H1 (cell line): ENCODE measurements around the gene TGFBI. TPM values are rescaled to one million over a fixed set of nuclear protein-coding genes. Genes with fewer than 3 reads are reported as not detected.
A peak's percentile ranks its signal among the peaks of the same experiment; 100 is the strongest.

Experiments
- CTCF ChIA-PET: fragments of 300-600 bp; sonication (Branson Sonifier 250); formaldehyde crosslinking; loops from one replicate; lab custom pipeline; 2021; ENCODE audit not compliant: partially characterized antibody; lab: Charles Lee
- POLR2A ChIA-PET: fragments of 300-600 bp; sonication (Branson Sonifier 250); formaldehyde crosslinking; loops from one replicate; lab custom pipeline; 2021; ENCODE audit warnings: inconsistent platforms; ENCODE audit not compliant: partially characterized antibody; lab: Charles Lee
- DNase-seq, 2 experiments: peaks; one replicate each; pipeline versions ENCODE4 v3.0.0 to v3.0.0-alpha.2; 2010 to 2022; ENCODE audit warnings: low spot score in 2 of 2, low read depth in 1 of 2, mixed read lengths in 1 of 2
- FAIRE-seq: peaks from 2 replicates; lab custom pipeline; 2011; peaks lifted over from hg19 to GRCh38; lab: Jason Lieb, UNC
- H2AFZ ChIP-seq: 2 replicates; pipeline ENCODE4 v1.8.1; 2012; ENCODE audit warnings: low read length, inconsistent platforms
- H2AK5ac ChIP-seq: 2 replicates; pipeline ENCODE4 v1.6.1; 2013; ENCODE audit warnings: low read depth, low read length
- H2BK120ac ChIP-seq: replicated peaks from 2 replicates; pipeline ENCODE3; 2013; ENCODE audit warnings: low read depth, low read length, inconsistent platforms
- H2BK12ac ChIP-seq: 2 replicates; pipeline ENCODE4 v1.6.1; 2013; ENCODE audit warnings: low read depth, low read length
- H2BK15ac ChIP-seq: 2 replicates; pipeline ENCODE4 v1.6.1; 2013; ENCODE audit warnings: low read length
- H2BK20ac ChIP-seq: 2 replicates; pipeline ENCODE4 v1.6.1; 2013; ENCODE audit warnings: low read length
- H2BK5ac ChIP-seq: 2 replicates; pipeline ENCODE4 v1.6.1; 2013; ENCODE audit warnings: low read depth, low read length
- H3K14ac ChIP-seq: 2 replicates; pipeline ENCODE4 v1.6.1; 2013; ENCODE audit warnings: inconsistent platforms; ENCODE audit not compliant: insufficient read length
- H3K18ac ChIP-seq: 2 replicates; pipeline ENCODE4 v1.6.1; 2013; ENCODE audit warnings: low read length; ENCODE audit errors: extremely low read depth
- H3K23ac ChIP-seq: 2 replicates; pipeline ENCODE4 v1.6.1; 2013; ENCODE audit warnings: inconsistent platforms; ENCODE audit not compliant: insufficient read length
- H3K23me2 ChIP-seq: 2 replicates; pipeline ENCODE4 v1.6.1; 2013; ENCODE audit warnings: low read depth, low read length
- H3K27ac ChIP-seq: 2 replicates; pipeline ENCODE4 v1.6.1; 2011; ENCODE audit warnings: low read depth, low read length, inconsistent platforms
- H3K27me3 ChIP-seq, 4 experiments: replicated peaks in 1 of 4; 1 replicate in 1 of 4; 2 replicates in 3 of 4; pipeline versions ENCODE4 v1.6.1 to v1.8.1; 2011 to 2013; ENCODE audit warnings: low read length in 3 of 4, mild to moderate bottlenecking in 3 of 4, inconsistent platforms in 2 of 4, mixed read lengths in 2 of 4, moderate library complexity in 1 of 4; ENCODE audit not compliant: control insufficient read depth in 3 of 4, insufficient read depth in 3 of 4; ENCODE audit errors: extremely low read depth in 1 of 4
- H3K36me3 ChIP-seq, 4 experiments: 2 replicates each; pipeline versions ENCODE4 v1.6.1 to v1.8.1; 2011 to 2013; ENCODE audit warnings: mild to moderate bottlenecking in 4 of 4, low read length in 3 of 4, moderate library complexity in 2 of 4, control low read depth in 1 of 4, inconsistent platforms in 1 of 4; ENCODE audit not compliant: insufficient read depth in 4 of 4, control insufficient read depth in 2 of 4
- H3K4ac ChIP-seq: replicated peaks from 2 replicates; pipeline ENCODE3; 2013; ENCODE audit warnings: low read length, low read depth, mixed read lengths, inconsistent platforms; ENCODE audit not compliant: insufficient read length
- H3K4me1 ChIP-seq, 4 experiments: replicated peaks in 1 of 4; 1 replicate in 1 of 4; 2 replicates in 3 of 4; pipeline versions ENCODE4 v1.6.1 to v1.8.1; 2011 to 2013; ENCODE audit warnings: low read length in 3 of 4, inconsistent platforms in 2 of 4, mixed read lengths in 1 of 4; ENCODE audit not compliant: insufficient read depth in 4 of 4, control insufficient read depth in 3 of 4
- H3K4me2 ChIP-seq, 2 experiments: 2 replicates each; pipeline versions ENCODE4 v1.6.1 to v1.8.1; 2011 to 2013; ENCODE audit warnings: low read depth in 2 of 2, low read length in 2 of 2, control low read depth in 1 of 2, inconsistent platforms in 1 of 2, mild to moderate bottlenecking in 1 of 2; ENCODE audit not compliant: insufficient read depth in 1 of 2
- H3K4me3 ChIP-seq, 4 experiments: fragments of 200-600, 300-600 bp in 1 of 4; sonication (generic), shearing (Covaris generic), sonication (Bioruptor Twin) in 1 of 4; 2 replicates each; pipeline versions ENCODE4 v1.5.1 to v1.8.1; 2011 to 2016; ENCODE audit warnings: low read length in 4 of 4, low read depth in 3 of 4, control low read depth in 2 of 4, inconsistent platforms in 2 of 4, mild to moderate bottlenecking in 2 of 4, mixed read lengths in 1 of 4, moderate library complexity in 1 of 4; ENCODE audit not compliant: insufficient read depth in 2 of 4; ENCODE audit errors: extremely low read depth in 1 of 4
- H3K56ac ChIP-seq: replicated peaks from 2 replicates; pipeline ENCODE3; 2013; ENCODE audit warnings: low read depth, mild to moderate bottlenecking, mixed read lengths, low read length, inconsistent platforms; ENCODE audit not compliant: insufficient read length
- H3K79me1 ChIP-seq: 2 replicates; pipeline ENCODE4 v1.6.1; 2013; ENCODE audit warnings: low read depth, low read length, control low read depth
- H3K79me2 ChIP-seq, 2 experiments: 2 replicates each; pipeline versions ENCODE4 v1.6.1 to v1.8.1; 2012 to 2013; ENCODE audit warnings: low read length in 2 of 2, mild to moderate bottlenecking in 2 of 2, inconsistent platforms in 1 of 2; ENCODE audit not compliant: insufficient read depth in 2 of 2, control insufficient read depth in 1 of 2
- H3K9ac ChIP-seq, 4 experiments: replicated peaks in 1 of 4; 1 replicate in 1 of 4; 2 replicates in 3 of 4; pipeline versions ENCODE4 v1.6.1 to v1.8.1; 2011 to 2013; ENCODE audit warnings: low read depth in 3 of 4, low read length in 3 of 4, control low read depth in 2 of 4, mild to moderate bottlenecking in 2 of 4, moderate library complexity in 2 of 4, inconsistent platforms in 1 of 4; ENCODE audit errors: extremely low read depth in 1 of 4
- H3K9me3 ChIP-seq, 2 experiments: 2 replicates each; pipeline versions ENCODE4 v1.6.1 to v1.8.1; 2012 to 2013; ENCODE audit warnings: mild to moderate bottlenecking in 2 of 2, moderate library complexity in 2 of 2, control low read depth in 1 of 2, inconsistent platforms in 1 of 2, low read depth in 1 of 2, low read length in 1 of 2, mixed read lengths in 1 of 2; ENCODE audit not compliant: insufficient read depth in 2 of 2
- H4K20me1 ChIP-seq, 2 experiments: replicated peaks in 1 of 2; 2 replicates each; pipeline versions ENCODE3 to v1.8.1; 2011 to 2013; ENCODE audit warnings: inconsistent platforms in 2 of 2, low read length in 2 of 2, mild to moderate bottlenecking in 1 of 2; ENCODE audit not compliant: insufficient read depth in 2 of 2, control insufficient read depth in 1 of 2
- H4K5ac ChIP-seq: 2 replicates; pipeline ENCODE4 v1.6.1; 2013; ENCODE audit warnings: low read length, low read depth, mixed read lengths, inconsistent platforms; ENCODE audit not compliant: insufficient read length
- H4K8ac ChIP-seq: 2 replicates; pipeline ENCODE4 v1.8.0; 2013; ENCODE audit warnings: mild to moderate bottlenecking, moderate library complexity, low read length, inconsistent platforms; ENCODE audit not compliant: insufficient read depth; ENCODE audit errors: extremely low read depth
- H4K91ac ChIP-seq: replicated peaks from 2 replicates; pipeline ENCODE3; 2013; ENCODE audit warnings: low read length, mixed read lengths, inconsistent platforms; ENCODE audit not compliant: insufficient read length
- BRCA1 ChIP-seq: IDR thresholded peaks from 2 replicates; pipeline ENCODE4 v1.6.1; 2012; ENCODE audit warnings: low read depth, low read length, improper control_type of control experiment
- EP300 ChIP-seq, 2 experiments: IDR thresholded peaks; 1 replicate in 1 of 2; 2 replicates in 1 of 2; pipeline ENCODE4 v1.6.1; 2011 to 2012; ENCODE audit warnings: low read depth in 2 of 2, low read length in 2 of 2, mild to moderate bottlenecking in 2 of 2, borderline replicate concordance in 1 of 2, inconsistent platforms in 1 of 2, moderate library complexity in 1 of 2
- EZH2 ChIP-seq: fragments of 200-600 bp; sonication (generic); IDR thresholded peaks from 2 replicates; pipeline ENCODE4 v1.7.1; 2012; ENCODE audit warnings: low read depth, mild to moderate bottlenecking, moderate library complexity, low read length, inconsistent platforms; ENCODE audit not compliant: severe bottlenecking
- GABPA ChIP-seq: IDR thresholded peaks from 2 replicates; pipeline ENCODE4 v1.6.1; 2011; ENCODE audit warnings: mild to moderate bottlenecking, low read length, moderate library complexity, borderline replicate concordance; ENCODE audit not compliant: insufficient read depth
- HDAC2 ChIP-seq, 2 experiments: fragments of 300-600 bp in 1 of 2; sonication (generic) in 1 of 2; IDR thresholded peaks; 2 replicates each; pipeline ENCODE4 v1.6.1; 2011 to 2012; ENCODE audit warnings: low read depth in 2 of 2, low read length in 2 of 2, mild to moderate bottlenecking in 2 of 2, moderate library complexity in 2 of 2, borderline replicate concordance in 1 of 2, inconsistent platforms in 1 of 2
- HDAC6 ChIP-seq: IDR thresholded peaks from one replicate; pipeline ENCODE4 v1.7.1; 2012; ENCODE audit warnings: low read depth, mild to moderate bottlenecking, inconsistent platforms, low read length, moderate library complexity
- JUND ChIP-seq: IDR thresholded peaks from 2 replicates; pipeline ENCODE4 v1.6.1; 2011; ENCODE audit warnings: mild to moderate bottlenecking, improper control_type of control experiment, low read length
- KDM4A ChIP-seq: IDR thresholded peaks from one replicate; pipeline ENCODE4 v1.7.1; 2012; ENCODE audit warnings: low read depth, mild to moderate bottlenecking, moderate library complexity, low read length, inconsistent platforms; ENCODE audit not compliant: severe bottlenecking
- NRF1 ChIP-seq: IDR thresholded peaks from 2 replicates; pipeline ENCODE4 v1.6.1; 2011; ENCODE audit warnings: mild to moderate bottlenecking, low read depth, low read length, improper control_type of control experiment
- SAP30 ChIP-seq: fragments of 300-600 bp; sonication (generic); IDR thresholded peaks from 2 replicates; pipeline ENCODE4 v1.7.1; 2012; ENCODE audit warnings: low read length, moderate library complexity, mild to moderate bottlenecking, inconsistent platforms; ENCODE audit not compliant: insufficient read depth, insufficient replicate concordance
- SP4 ChIP-seq: IDR thresholded peaks from 2 replicates; pipeline ENCODE4 v1.6.1; 2012; ENCODE audit warnings: low read length, inconsistent platforms
- SRF ChIP-seq: IDR thresholded peaks from 2 replicates; pipeline ENCODE4 v1.6.1; 2011; ENCODE audit warnings: mild to moderate bottlenecking, low read depth, low read length, moderate library complexity
- SUZ12 ChIP-seq: fragments of 200-600 bp; sonication (generic); IDR thresholded peaks from 2 replicates; pipeline ENCODE4 v1.6.1; 2012; ENCODE audit warnings: mild to moderate bottlenecking, inconsistent platforms, low read length, moderate library complexity, mixed read lengths
- TAF1 ChIP-seq: IDR thresholded peaks from 2 replicates; pipeline ENCODE4 v1.6.1; 2011; ENCODE audit warnings: mild to moderate bottlenecking, low read depth, low read length
- WGBS, 2 experiments: shearing (Covaris generic) in 1 of 2; methylation state at CpG; one replicate each; pipeline versions ENCODE4 v1.1.6 to v1.1.7; 2013 to 2015; ENCODE audit warnings: low lambda C conversion rate in 2 of 2, mixed read lengths in 2 of 2, inconsistent platforms in 1 of 2, low coverage in 1 of 2, missing lambda C conversion rate in 1 of 2; ENCODE audit not compliant: insufficient replicate concordance in 2 of 2, insufficient coverage in 1 of 2, insufficient read length in 1 of 2; ENCODE audit errors: extremely low coverage in 1 of 2, missing lambda C conversion rate in 1 of 2; 5-methylcytosine and 5-hydroxymethylcytosine counted together
- polyA plus RNA-seq, 7 experiments: library from polyadenylated mRNA; depleted of rRNA in 3 of 7; stranded (reverse) in 5 of 7; unstranded in 2 of 7; fragments of >200 nt in 5 of 7; fragments of 200-250 nt in 2 of 7; gene quantifications; 1 replicate in 5 of 7; 2 replicates in 1 of 7; 4 replicates in 1 of 7; pipeline versions ENCODE4 v1.2.1 to v1.2.3, GENCODE V29; 2011 to 2013; ENCODE audit warnings: missing spikeins in 2 of 7, mixed read lengths in 2 of 7
- total RNA-seq: library from RNA; stranded (reverse); fragmentation: NEBNext Ultra II Directional; extraction: Animal tissue kit (Norgen Biotek cat#: 25700); gene quantifications from 2 replicates; pipeline ENCODE4 v1.2.1, GENCODE V29; 2021

The TGFBI gene
- total and polyA plus RNA-seq, 2 of the 8 experiments (the other 6 are each of a cell fraction or from before 2014, with no cell fraction given) = 6.0 to 8.5 TPM

- Histone ChIP-seq H3K56ac (no peak overlapping the region), H3K23me2 (no peaks in the 10 kb centered on the region), H2BK12ac (no peak overlapping the region), H4K5ac (no peak overlapping the region), H3K79me1 (no peaks in the 10 kb centered on the region), H3K9ac (no peak overlapping the region), H3K4me2 (no peak overlapping the region), H4K20me1 (no peaks in the 10 kb centered on the region), H2AK5ac (no peak overlapping the region), H2AFZ (0 out of 2 replicates have a peak overlapping the region, but pooled peaks have one; percentile 38), H3K4me3 (no peak overlapping the region), H3K4me1 (peaks cover 0 to 9% (median 0%) of the 10 kb centered on the region in 4 experiments; a peak in 2 of 7 replicates), H2BK120ac (no peak overlapping the region), H4K91ac (no peak overlapping the region), H2BK5ac (peak overlapping the region; percentile 67; the same call in 1 of the 2 replicates), H3K79me2 (no peaks in the 10 kb centered on the region), H3K18ac (no peak overlapping the region), H4K8ac (no peak overlapping the region), H3K27me3 (no peaks in the 10 kb centered on the region; a peak in 1 of 7 replicates), H3K4ac (no peak overlapping the region), H3K27ac (no peak overlapping the region), H3K9me3 (no peaks in the 10 kb centered on the region), H3K23ac (no peak overlapping the region), H2BK15ac (no peak overlapping the region), H3K14ac (no peak overlapping the region), H2BK20ac (peak overlapping the region; percentile 73; the same call in 1 of the 2 replicates), H3K36me3 (no peaks in the 10 kb centered on the region)
- DNase-seq = no peak
- FAIRE-seq = no peak
- CTCF ChIA-PET = no interaction called here
- POLR2A ChIA-PET = no interaction called here
- 81% methylated on average over 2 of the region's 2 CpGs; no CpG with 5 or more reads in 1 of the 2 experiments for WGBS, 2 experiments
- TF ChIP-seq KDM4A (no peak), SAP30 (no peak), NRF1 (no peak), HDAC2 (IDR thresholded peaks at IDR 0.05; ENCODE audit: borderline replicate concordance in 1 of 2, low read depth in 2 of 2, low read length in 2 of 2) (no peak), TAF1 (no peak), SRF (no peak), EP300 (IDR thresholded peaks at IDR 0.05; ENCODE audit: borderline replicate concordance in 1 of 2, low read depth in 2 of 2, low read length in 2 of 2) (no peak), HDAC6 (no peak), BRCA1 (no peak), GABPA (no peak), EZH2 (no peak), SP4 (no peak), JUND (no peak), SUZ12 (no peak)
- TF ChIP-seq, all 59 proteins: peak for 0
These were observed 79.4 kb downstream of the TGFBI start for GRCh38 chr5:136108180-136108611.
